Umbilical cord (tissue), 2 donors: Measurements from ENCODE around the gene PPM1L. TPM values are rescaled to one million over a fixed set of nuclear protein-coding genes. Genes with fewer than 3 reads are reported as not detected.
"Not testable (repeated sequence)": the region's sequence is repeated elsewhere in the genome, so short reads cannot be mapped to it uniquely, and the experiment has no call there.

Source experiments
- DNase-seq: peaks from one replicate; pipeline ENCODE4 v3.0.0-alpha.2; 2015; ENCODE audit warnings: low spot score
- total RNA-seq: library from RNA; depleted of rRNA; stranded (reverse); fragments of >200 nt; gene quantifications from one replicate; pipeline ENCODE4 v1.2.3, GENCODE V29; 2014; ENCODE audit warnings: low replicate concordance; ENCODE audit not compliant: insufficient read depth

PPM1L gene
- total RNA-seq, result 10.1 TPM

GRCh38 chr3:160755776-160756304, at the start of gene PPM1L:
PPM1L (plus strand) TSS chr3:160756231.
- peak; percentile 75 for DNase-seq

GRCh38 chr3:160707187-160707794, 48.7 kb upstream of the PPM1L start:
- peak; percentile 74 for DNase-seq

- DNase-seq, result no peak
Observed at GRCh38 chr3:160709477-160710182, 46.4 kb upstream of the PPM1L start.

GRCh38 chr3:160713144-160713543, 42.9 kb upstream of the PPM1L start:
- DNase-seq, result not testable (repeated sequence)

- DNase-seq, result no peak
Observed at GRCh38 chr3:160719710-160720109, 36.3 kb upstream of the PPM1L start.

- DNase-seq, result no peak
Observed at GRCh38 chr3:160720123-160720746, 35.8 kb upstream of the PPM1L start.

- no peak for DNase-seq
Observed at GRCh38 chr3:160722331-160722730, 33.7 kb upstream of the PPM1L start.

- no peak for DNase-seq
Observed at GRCh38 chr3:160725338-160725737, 30.7 kb upstream of the PPM1L start.

- no peak for DNase-seq
Observed at GRCh38 chr3:160735826-160736225, 20.2 kb upstream of the PPM1L start.

GRCh38 chr3:160738048-160738447, 18.0 kb upstream of the PPM1L start:
- no peak for DNase-seq

- peak; percentile 21 for DNase-seq
Observed at GRCh38 chr3:160739079-160739478, 17.0 kb upstream of the PPM1L start.

GRCh38 chr3:160746976-160747375, 9.1 kb upstream of the PPM1L start:
- DNase-seq, result no peak

GRCh38 chr3:160747422-160747821, 8.6 kb upstream of the PPM1L start:
- DNase-seq, result no peak

- DNase-seq, result no peak
Observed at GRCh38 chr3:160748231-160748630, 7.8 kb upstream of the PPM1L start.

GRCh38 chr3:160748787-160749186, 7.2 kb upstream of the PPM1L start:
- DNase-seq, result no peak

- DNase-seq, result no peak
Observed at GRCh38 chr3:160753953-160754352, 2.1 kb upstream of the PPM1L start.

- peak; percentile 73 for DNase-seq
Observed at GRCh38 chr3:160754371-160754854, 1.6 kb upstream of the PPM1L start.

- DNase-seq, result peak; percentile 96
Observed at GRCh38 chr3:160754855-160755747, 930 bp upstream of the PPM1L start.

- peak; percentile 31 for DNase-seq
Observed at GRCh38 chr3:160757233-160758106, 1.4 kb downstream of the PPM1L start.

- DNase-seq, result no peak
Observed at GRCh38 chr3:160758929-160759577, 3.0 kb downstream of the PPM1L start.
